ENCODE measurements around the gene KCNJ12.

The KCNJ12 gene

DNA sequence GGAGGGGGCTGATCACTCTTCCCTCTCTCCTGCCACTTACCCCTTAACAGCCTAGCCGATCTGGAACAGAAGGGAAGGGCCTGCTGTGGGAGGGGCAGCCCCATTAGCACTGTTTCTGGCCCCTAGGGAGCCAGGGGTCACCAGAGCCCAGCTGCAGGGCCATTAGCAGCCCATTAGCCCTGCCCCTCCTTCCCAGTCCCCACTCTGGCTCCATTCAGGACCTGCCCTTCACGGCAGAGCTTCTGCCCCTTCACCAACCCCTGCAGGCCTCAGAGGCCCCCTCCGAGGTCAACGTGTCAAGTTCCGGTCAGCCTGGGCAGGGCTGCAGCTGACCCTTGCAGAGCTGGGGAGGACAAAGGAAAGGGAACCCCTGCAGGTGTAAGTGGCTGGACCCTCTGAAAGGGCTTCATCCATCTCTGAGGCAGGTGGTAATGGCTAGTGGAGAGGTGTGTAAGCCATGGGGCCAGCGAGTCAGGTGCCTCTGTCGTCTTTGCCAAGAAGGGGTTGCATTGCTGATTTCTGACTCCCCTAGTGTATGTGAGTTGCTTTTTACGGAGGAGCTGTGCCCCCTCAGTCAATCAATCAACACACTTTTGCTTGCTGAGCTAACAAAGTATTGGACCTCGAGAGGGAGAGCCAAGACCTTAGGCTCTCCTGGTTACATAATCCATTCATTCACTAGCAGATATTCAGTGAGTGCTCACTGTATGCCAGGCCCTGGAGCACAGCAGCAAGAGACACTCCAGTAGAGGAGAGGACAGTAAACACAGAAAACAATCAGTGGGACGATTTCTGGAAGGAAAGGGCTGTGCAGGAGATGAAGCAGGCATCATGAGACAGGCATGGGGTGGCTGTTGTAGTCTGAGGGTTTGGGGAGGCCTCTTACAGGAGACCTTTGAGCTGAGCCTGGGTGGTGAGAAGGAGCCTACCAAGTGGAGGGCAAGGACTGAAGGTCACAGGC lies 18.2 kb upstream of the KCNJ12 start:
- DNase-seq (ENCODE audit: low read depth in 2 of 2), result no peak
- TF ChIP-seq, protein P1, sequence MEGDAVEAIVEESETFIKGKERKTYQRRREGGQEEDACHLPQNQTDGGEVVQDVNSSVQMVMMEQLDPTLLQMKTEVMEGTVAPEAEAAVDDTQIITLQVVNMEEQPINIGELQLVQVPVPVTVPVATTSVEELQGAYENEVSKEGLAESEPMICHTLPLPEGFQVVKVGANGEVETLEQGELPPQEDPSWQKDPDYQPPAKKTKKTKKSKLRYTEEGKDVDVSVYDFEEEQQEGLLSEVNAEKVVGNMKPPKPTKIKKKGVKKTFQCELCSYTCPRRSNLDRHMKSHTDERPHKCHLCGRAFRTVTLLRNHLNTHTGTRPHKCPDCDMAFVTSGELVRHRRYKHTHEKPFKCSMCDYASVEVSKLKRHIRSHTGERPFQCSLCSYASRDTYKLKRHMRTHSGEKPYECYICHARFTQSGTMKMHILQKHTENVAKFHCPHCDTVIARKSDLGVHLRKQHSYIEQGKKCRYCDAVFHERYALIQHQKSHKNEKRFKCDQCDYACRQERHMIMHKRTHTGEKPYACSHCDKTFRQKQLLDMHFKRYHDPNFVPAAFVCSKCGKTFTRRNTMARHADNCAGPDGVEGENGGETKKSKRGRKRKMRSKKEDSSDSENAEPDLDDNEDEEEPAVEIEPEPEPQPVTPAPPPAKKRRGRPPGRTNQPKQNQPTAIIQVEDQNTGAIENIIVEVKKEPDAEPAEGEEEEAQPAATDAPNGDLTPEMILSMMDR (IDR thresholded peaks at IDR 0.05; ENCODE audit: low read depth, low read length), result no peak
- no peak overlapping the region for H3K4me3 ChIP-seq (replicated peaks in 1 of 2; ENCODE audit: low read depth in 2 of 2, low read length in 2 of 2)

DNA sequence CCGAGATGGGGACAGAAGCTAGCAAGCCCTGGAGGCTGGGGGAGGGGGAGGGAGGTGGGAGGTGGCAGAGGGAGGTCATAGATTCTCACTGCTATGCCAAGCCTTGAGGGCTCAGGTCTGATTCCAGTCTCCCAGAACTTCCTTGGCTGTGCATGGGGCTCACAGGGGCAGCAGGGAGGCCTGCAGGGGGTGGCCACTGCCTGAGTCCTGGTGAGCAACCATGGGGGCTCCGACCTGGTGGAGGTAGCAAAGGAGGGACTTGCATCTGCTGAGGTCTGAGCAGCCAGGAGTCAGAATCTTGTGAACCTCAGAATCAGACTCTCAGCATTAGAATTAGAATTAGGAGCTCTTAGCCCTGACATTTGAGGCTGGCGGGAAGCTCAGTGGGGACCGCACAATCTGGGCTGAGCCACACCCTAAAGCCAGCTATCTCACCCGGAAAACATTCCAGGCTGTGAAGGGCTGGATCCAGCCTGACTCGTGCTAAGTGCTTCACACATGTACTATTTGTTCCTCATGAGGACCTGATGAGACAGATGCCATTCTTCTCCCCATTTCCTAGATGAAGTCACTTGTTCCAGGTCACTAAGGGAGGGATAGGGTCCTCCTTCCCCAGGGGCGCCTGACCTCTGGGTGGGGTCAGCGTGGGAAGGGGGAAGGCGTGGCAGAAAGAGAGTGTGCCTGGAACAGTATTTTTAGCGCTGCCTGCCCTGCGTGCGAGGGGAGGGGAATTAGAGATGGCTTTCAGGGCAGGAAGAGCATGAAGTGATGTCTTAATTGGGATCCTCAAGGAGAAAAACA lies 17.3 kb upstream of the KCNJ12 start:
- no peak overlapping the region for H3K4me3 ChIP-seq (replicated peaks in 1 of 2; ENCODE audit: low read depth in 2 of 2, low read length in 2 of 2)
- DNase-seq (ENCODE audit: low read depth in 2 of 2), result peak in 1 of 2 donors; percentile 40
- TF ChIP-seq, protein P1 (IDR thresholded peaks at IDR 0.05; ENCODE audit: low read depth, low read length), result no peak

DNA sequence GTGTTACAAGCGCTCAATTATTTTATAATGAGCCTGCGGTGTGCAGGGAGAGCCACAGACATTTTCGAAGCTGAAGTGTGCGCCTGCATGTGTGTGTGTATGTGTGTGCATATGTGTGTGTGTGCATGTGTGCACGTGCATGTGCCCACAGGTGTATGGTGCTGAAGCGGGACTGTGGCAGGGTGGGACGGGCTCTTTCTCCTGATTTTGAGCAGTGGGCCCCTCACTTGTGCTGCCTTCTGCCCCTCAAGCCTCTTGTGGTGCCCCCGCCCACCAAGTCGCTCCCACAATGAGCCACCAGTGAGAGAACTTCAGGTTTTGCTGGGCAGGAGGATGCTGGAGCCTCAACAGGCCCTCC lies 16.7 kb upstream of the KCNJ12 start:
- H3K4me3 ChIP-seq (replicated peaks in 1 of 2; ENCODE audit: low read depth in 2 of 2, low read length in 2 of 2), result no peak overlapping the region
- DNase-seq (ENCODE audit: low read depth in 2 of 2), result no peak
- TF ChIP-seq, protein P1 (IDR thresholded peaks at IDR 0.05; ENCODE audit: low read depth, low read length), result no peak

DNA sequence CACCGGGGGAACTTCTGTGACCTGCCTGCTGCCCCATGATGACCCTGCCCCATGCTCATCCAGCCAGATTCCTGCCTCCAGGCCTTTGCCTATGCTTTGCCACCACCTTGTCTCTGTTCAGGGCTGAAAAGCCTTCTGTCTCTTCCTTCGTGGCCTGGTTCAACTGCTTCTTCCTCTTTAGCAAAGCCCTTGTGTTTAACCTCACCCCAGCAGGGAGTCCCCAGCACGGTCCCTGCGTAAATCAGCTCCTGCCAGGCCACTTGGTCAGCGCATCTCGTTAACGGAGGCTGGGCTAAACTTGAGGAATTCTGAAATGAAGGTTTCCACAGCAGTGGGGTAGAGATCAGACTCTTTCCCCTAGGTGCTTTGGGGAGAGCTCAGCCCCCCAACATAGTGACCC lies 16.1 kb upstream of the KCNJ12 start:
- no peak overlapping the region for H3K4me3 ChIP-seq (replicated peaks in 1 of 2; ENCODE audit: low read depth in 2 of 2, low read length in 2 of 2)

DNA sequence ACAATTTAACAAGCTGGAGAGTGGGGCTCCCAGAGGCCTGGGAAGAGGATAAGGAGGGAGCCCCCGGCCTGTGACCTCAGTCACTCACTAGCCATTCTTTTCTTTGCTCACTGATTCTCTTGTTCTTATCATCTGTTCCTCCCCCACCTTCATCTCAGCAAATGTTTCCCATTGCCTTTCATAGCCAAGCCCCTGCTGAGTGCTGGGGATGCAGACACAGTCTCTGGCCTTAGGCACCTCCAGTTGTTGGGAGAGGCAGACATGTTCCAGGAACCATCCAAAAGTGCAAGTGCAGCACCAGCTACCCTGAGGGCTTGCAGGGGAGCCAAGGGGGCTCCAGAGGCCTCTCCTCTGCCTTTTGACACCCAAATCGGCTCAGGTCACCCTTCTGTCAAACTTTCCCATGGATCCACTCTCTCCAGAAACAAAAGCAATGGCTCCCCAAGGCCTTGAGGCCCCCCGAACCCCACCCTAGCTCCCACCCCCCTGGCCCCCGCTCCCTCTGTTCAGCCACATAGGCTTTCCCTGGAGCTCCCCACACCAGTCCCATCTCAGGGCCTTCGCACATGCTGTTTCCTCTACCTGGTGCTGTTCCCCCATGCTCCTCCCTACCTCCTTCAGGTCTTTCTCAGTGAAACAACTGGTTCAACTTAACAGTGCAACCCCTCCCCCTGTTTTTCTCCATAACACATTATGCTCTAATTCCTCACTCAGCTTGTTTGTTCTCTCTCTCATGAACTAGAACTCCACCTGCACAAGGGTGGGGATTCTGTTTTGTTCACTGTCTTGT lies 14.9 kb upstream of the KCNJ12 start:
- H3K4me3 ChIP-seq (replicated peaks in 1 of 2; ENCODE audit: low read depth in 2 of 2, low read length in 2 of 2), result no peak overlapping the region
- DNase-seq (ENCODE audit: low read depth in 2 of 2), result no peak
- TF ChIP-seq, protein P1 (IDR thresholded peaks at IDR 0.05; ENCODE audit: low read depth, low read length), result no peak

More for the DNA sequence above, 16.1 kb upstream of the KCNJ12 start:
- TF ChIP-seq, protein P1 (IDR thresholded peaks at IDR 0.05; ENCODE audit: low read depth, low read length), result no peak
- DNase-seq (ENCODE audit: low read depth in 2 of 2), result no peak

DNA sequence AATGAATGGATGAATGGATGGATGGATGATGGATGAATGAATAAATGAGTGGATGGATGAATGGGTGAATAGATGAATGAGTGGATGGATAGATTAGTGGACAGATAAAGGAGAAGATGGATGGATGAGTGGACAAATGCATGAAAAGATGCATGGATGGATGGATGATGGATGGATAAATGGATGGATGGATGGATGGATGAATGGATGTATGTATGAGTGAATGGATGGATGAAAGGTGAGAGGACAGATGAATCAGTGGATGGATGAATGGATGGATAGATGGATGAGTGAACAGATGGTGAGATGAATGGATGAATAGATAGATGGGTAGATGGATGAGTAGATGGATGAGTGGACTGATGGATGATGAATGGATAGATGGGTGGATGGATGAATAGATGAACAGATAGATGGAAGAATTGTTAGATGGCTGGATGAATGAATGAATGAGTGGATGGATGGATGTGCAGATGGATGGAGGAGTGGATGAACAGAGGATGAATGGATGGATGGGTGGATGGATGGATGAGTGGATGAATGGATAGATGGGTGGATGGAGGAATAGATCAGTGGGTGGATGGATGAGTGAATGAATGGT lies 13.7 kb upstream of the KCNJ12 start:
- DNase-seq (ENCODE audit: low read depth in 2 of 2), result no peak
- TF ChIP-seq, protein P1 (IDR thresholded peaks at IDR 0.05; ENCODE audit: low read depth, low read length), result no peak
- no peak overlapping the region for H3K4me3 ChIP-seq (replicated peaks in 1 of 2; ENCODE audit: low read depth in 2 of 2, low read length in 2 of 2)

Data from cardiac fibroblast (primary cell).